ENCODE results near the gene PLA2G4F. TPM values are rescaled to one million over a fixed set of nuclear protein-coding genes. Genes with fewer than 3 reads are reported as not detected.

The PLA2G4F gene
- total RNA-seq, 4 donors from 2014 or later, result 0.16 to 0.67 TPM; not detected in 2

DNA sequence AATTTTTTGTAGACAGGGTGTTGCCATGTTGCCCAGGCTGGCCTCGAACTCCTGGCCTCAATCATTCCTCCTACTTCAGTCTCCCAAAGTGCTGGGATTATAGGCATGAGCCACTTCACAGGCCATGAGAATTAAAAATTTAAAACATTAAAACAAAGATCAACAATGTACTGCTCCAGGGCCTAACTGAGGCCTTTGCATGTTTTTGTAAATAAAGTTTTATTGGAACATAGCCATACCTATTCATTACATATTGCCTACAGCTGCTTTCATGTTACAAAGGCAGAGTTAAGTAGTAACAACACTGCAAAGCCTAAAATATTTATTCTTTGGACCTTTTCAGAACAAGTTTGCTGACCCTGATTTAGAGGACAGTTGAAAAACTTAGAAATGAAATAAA, 42.1 kb upstream of the PLA2G4F start:
- no peak for TF ChIP-seq EP300 (IDR thresholded peaks at IDR 0.05)
- no peak for TF ChIP-seq POLR2AphosphoS5 (IDR thresholded peaks at IDR 0.05)
- TF ChIP-seq, protein P1, sequence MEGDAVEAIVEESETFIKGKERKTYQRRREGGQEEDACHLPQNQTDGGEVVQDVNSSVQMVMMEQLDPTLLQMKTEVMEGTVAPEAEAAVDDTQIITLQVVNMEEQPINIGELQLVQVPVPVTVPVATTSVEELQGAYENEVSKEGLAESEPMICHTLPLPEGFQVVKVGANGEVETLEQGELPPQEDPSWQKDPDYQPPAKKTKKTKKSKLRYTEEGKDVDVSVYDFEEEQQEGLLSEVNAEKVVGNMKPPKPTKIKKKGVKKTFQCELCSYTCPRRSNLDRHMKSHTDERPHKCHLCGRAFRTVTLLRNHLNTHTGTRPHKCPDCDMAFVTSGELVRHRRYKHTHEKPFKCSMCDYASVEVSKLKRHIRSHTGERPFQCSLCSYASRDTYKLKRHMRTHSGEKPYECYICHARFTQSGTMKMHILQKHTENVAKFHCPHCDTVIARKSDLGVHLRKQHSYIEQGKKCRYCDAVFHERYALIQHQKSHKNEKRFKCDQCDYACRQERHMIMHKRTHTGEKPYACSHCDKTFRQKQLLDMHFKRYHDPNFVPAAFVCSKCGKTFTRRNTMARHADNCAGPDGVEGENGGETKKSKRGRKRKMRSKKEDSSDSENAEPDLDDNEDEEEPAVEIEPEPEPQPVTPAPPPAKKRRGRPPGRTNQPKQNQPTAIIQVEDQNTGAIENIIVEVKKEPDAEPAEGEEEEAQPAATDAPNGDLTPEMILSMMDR (IDR thresholded peaks at IDR 0.05), result no peak
- no peak for TF ChIP-seq POLR2A (IDR thresholded peaks at IDR 0.05)
- Histone ChIP-seq H3K4me3 (no peak overlapping the region), H3K36me3 (peaks cover 0 to 58% of the 10 kb centered on the region in 2 donors), H3K27me3 (no peaks in the 10 kb centered on the region), H3K9me3 (no peaks in the 10 kb centered on the region), H3K27ac (no peak overlapping the region), H3K4me1 (peaks cover 0 to under 1% (median 0%) of the 10 kb centered on the region in 3 donors)
- no peak for ATAC-seq
- 86 to 100% methylated on average over 1 of the region's 1 CpG for WGBS, 2 donors (ENCODE audit: low coverage in 1 of 2)

DNA sequence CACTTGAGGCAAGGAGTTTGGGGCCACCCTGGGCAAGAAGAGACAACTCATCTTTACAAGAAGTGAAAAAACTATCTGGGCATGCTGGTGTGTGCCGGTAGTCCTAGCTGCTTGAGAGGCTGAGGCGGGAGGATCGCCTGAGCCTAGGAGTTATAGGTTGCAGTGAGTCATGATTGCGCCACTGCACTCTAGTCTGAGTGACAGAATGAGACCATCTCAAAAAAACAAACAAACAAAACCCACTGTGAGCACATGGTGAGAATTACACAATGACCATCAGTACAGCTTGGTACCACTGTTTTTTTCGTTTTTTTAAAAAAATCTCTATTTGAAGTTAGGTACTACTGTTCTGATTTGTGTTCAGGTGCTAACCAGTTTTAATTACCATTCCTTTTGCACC, 38.1 kb upstream of the PLA2G4F start:
- Histone ChIP-seq H3K36me3 (peaks cover 0 to 77% of the 10 kb centered on the region in 2 donors), H3K9me3 (no peaks in the 10 kb centered on the region), H3K27me3 (no peaks in the 10 kb centered on the region), H3K27ac (no peak overlapping the region), H3K4me3 (no peak overlapping the region), H3K4me1 (no peaks in the 10 kb centered on the region)
- 89 to 90% methylated on average over 1 to 5 of the region's 5 CpGs for whole genome bisulfite sequencing, 2 donors (ENCODE audit: low coverage in 1 of 2)
- TF ChIP-seq POLR2A (IDR thresholded peaks at IDR 0.05) (no peak), POLR2AphosphoS5 (IDR thresholded peaks at IDR 0.05) (no peak), EP300 (IDR thresholded peaks at IDR 0.05) (no peak)
- TF ChIP-seq, protein P1 (IDR thresholded peaks at IDR 0.05), result no peak
- no peak for ATAC-seq

DNA sequence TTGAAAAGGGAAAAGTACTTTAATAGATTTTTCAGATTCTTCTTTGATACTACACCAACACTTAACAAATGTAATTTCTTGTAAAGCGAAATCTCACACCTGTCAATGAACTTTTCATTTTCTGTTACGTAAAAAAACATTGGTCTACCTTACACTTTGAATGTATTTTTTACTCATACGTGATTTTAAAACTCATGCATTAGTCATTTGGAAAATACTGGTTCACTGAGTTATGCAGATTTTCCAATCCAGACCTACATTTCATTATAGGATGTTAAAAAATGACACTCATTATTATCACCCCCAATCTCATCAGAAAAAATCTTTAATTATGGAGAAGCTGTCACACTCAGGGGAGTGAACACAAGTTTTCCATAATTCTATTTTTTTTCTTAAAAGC, 36.9 kb upstream of the PLA2G4F start:
- Histone ChIP-seq H3K27me3 (no peaks in the 10 kb centered on the region), H3K4me3 (no peak overlapping the region), H3K9me3 (no peaks in the 10 kb centered on the region), H3K4me1 (no peaks in the 10 kb centered on the region), H3K27ac (no peak overlapping the region), H3K36me3 (peaks cover 0 to 77% of the 10 kb centered on the region in 2 donors)
- WGBS, 2 donors (ENCODE audit: low coverage in 1 of 2), result 90 to 93% methylated on average over 3 of the region's 3 CpGs
- TF ChIP-seq, protein P1 (IDR thresholded peaks at IDR 0.05), result no peak
- no peak for TF ChIP-seq POLR2A (IDR thresholded peaks at IDR 0.05)
- TF ChIP-seq POLR2AphosphoS5 (IDR thresholded peaks at IDR 0.05), result no peak
- no peak for TF ChIP-seq EP300 (IDR thresholded peaks at IDR 0.05)
- no peak for ATAC-seq

DNA sequence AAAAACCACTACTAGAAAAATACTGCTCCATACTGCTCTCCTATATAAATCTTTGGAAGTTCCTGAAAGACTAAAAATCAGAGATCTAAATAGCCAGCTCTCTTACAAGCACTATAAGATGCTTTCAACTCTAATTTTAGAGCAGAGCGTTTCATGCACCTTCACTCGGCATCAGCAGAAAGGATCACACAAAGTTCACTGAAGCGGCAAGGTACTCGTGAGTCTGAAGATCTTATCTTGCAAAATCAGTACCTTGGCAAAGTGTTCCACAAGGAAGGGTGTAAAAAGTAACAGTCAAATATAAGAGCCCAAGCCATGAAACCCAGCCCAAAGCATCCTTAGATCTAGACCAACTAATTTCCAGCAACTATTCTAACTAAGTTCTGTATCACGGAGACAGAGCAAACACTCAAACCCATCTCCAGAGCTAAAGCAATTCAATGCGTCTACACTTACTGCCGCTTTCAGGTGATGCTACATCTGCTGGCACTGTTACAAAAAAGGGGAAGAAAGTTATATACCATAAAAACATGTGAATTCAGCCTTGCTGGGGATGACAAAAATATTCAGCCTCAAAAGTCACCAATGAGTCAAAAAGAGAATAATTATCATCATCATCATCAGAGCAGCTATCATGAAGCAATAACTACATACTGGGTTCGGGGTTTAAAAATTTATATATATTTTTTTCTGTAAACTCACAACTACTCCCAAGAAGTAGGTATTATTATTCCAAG, 35.3 kb upstream of the PLA2G4F start:
- WGBS, 2 donors (ENCODE audit: low coverage in 1 of 2), result 82 to 90% methylated on average over 6 to 8 of the region's 8 CpGs

More for the DNA sequence above, 35.3 kb upstream of the PLA2G4F start:
- no peak for ATAC-seq
- TF ChIP-seq, protein P1 (IDR thresholded peaks at IDR 0.05), result no peak
- TF ChIP-seq POLR2A (IDR thresholded peaks at IDR 0.05), result no peak
- no peak for TF ChIP-seq POLR2AphosphoS5 (IDR thresholded peaks at IDR 0.05)
- no peak for TF ChIP-seq EP300 (IDR thresholded peaks at IDR 0.05)
- Histone ChIP-seq H3K36me3 (peaks cover 0 to 80% of the 10 kb centered on the region in 2 donors), H3K4me3 (no peak overlapping the region), H3K27ac (no peak overlapping the region), H3K27me3 (no peaks in the 10 kb centered on the region), H3K9me3 (no peaks in the 10 kb centered on the region), H3K4me1 (no peaks in the 10 kb centered on the region)

Data from gastroesophageal sphincter (tissue), 4 donors.